Measurements from ENCODE around the gene CDK5.

Gene CDK5

DNA sequence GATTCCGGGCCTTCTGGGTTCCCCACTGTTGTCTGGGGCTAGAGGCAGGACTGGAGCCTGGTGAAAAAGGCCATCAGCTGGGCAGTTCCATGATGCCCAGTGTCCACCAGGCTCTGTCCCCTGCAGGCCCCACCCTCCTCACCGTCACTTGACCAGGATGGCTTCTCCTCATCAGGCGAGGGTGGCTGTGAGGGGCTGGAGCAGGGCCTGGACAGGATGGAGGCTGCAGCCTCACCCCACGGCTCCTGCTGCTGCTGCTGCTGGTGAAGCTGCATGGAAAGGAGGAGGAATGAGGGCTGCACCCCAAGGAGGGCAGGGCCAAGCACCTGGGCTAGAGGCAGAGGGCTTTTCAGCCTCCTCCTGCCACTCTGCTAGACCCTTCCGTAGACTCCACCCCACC, 41.7 kb downstream of the CDK5 start:
- Histone ChIP-seq H3K9me3 (ENCODE audit: insufficient read depth, low read length) (no peaks in the 10 kb centered on the region), H3K4me3 (ENCODE audit: insufficient read depth, low read length, poor library complexity, severe bottlenecking) (no peak overlapping the region), H3K36me3 (ENCODE audit: low read length) (no peaks in the 10 kb centered on the region), H3K9me2 (replicated peaks; ENCODE audit: insufficient read depth, low read length) (no peaks in the 10 kb centered on the region), H3K27ac (ENCODE audit: low read depth, low read length) (no peak overlapping the region), H3F3A (ENCODE audit: insufficient read depth) (no peaks in the 10 kb centered on the region), H3K9ac (ENCODE audit: low read length) (no peak overlapping the region), H4K20me1 (ENCODE audit: low read depth, low read length) (no peaks in the 10 kb centered on the region), H3K27me3 (ENCODE audit: low read length) (no peaks in the 10 kb centered on the region), H3K4me2 (ENCODE audit: low read depth, low read length, poor library complexity, severe bottlenecking) (no peak overlapping the region), H2AFZ (ENCODE audit: low read depth, low read length, severe bottlenecking) (no peak overlapping the region), H3K79me2 (ENCODE audit: insufficient read depth, low read length) (no peaks in the 10 kb centered on the region)
- TF ChIP-seq, protein P1, sequence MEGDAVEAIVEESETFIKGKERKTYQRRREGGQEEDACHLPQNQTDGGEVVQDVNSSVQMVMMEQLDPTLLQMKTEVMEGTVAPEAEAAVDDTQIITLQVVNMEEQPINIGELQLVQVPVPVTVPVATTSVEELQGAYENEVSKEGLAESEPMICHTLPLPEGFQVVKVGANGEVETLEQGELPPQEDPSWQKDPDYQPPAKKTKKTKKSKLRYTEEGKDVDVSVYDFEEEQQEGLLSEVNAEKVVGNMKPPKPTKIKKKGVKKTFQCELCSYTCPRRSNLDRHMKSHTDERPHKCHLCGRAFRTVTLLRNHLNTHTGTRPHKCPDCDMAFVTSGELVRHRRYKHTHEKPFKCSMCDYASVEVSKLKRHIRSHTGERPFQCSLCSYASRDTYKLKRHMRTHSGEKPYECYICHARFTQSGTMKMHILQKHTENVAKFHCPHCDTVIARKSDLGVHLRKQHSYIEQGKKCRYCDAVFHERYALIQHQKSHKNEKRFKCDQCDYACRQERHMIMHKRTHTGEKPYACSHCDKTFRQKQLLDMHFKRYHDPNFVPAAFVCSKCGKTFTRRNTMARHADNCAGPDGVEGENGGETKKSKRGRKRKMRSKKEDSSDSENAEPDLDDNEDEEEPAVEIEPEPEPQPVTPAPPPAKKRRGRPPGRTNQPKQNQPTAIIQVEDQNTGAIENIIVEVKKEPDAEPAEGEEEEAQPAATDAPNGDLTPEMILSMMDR (IDR thresholded peaks at IDR 0.05; ENCODE audit: insufficient read depth, low read length, poor library complexity, severe bottlenecking) = no peak
- no peak for TF ChIP-seq EZH2phosphoT487 (conservative IDR thresholded peaks at IDR 0.05; ENCODE audit: low read length)

DNA sequence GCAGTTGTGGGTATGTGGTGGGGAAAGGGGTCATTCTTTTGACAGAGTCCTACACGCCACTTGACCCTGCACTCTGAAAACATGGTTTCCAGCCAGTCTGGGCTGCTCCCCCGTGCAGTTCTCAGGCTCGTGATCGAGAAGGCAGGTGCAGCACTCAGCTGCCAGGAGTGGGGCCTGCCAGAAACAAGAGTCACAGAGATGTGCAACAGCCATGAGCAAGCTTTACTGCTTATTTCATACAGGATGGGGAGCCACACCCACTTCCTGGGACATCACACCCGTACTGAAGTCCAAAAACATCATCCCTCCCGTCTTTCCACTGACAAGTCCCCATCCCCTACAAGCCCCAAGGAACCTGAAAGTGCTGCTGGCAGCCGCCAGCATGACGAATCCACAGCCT, 42.7 kb downstream of the CDK5 start:
- Histone ChIP-seq H3K27ac (ENCODE audit: low read depth, low read length) (no peak overlapping the region), H3K9me3 (ENCODE audit: insufficient read depth, low read length) (no peaks in the 10 kb centered on the region), H2AFZ (ENCODE audit: low read depth, low read length, severe bottlenecking) (no peak overlapping the region), H4K20me1 (ENCODE audit: low read depth, low read length) (no peaks in the 10 kb centered on the region), H3K27me3 (ENCODE audit: low read length) (no peaks in the 10 kb centered on the region), H3K9ac (ENCODE audit: low read length) (no peak overlapping the region), H3F3A (ENCODE audit: insufficient read depth) (no peaks in the 10 kb centered on the region), H3K9me2 (replicated peaks; ENCODE audit: insufficient read depth, low read length) (no peaks in the 10 kb centered on the region), H3K4me3 (ENCODE audit: insufficient read depth, low read length, poor library complexity, severe bottlenecking) (no peak overlapping the region), H3K4me2 (ENCODE audit: low read depth, low read length, poor library complexity, severe bottlenecking) (no peak overlapping the region), H3K36me3 (ENCODE audit: low read length) (no peaks in the 10 kb centered on the region), H3K79me2 (ENCODE audit: insufficient read depth, low read length) (no peaks in the 10 kb centered on the region)
- TF ChIP-seq, protein P1 (IDR thresholded peaks at IDR 0.05; ENCODE audit: insufficient read depth, low read length, poor library complexity, severe bottlenecking) = no peak
- no peak for TF ChIP-seq EZH2phosphoT487 (conservative IDR thresholded peaks at IDR 0.05; ENCODE audit: low read length)

GRCh38 chr7:151013733-151014497, 43.8 kb downstream of the CDK5 start:
- no peaks in the 10 kb centered on the region for H3F3A ChIP-seq (ENCODE audit: insufficient read depth)
- H2AFZ ChIP-seq (ENCODE audit: low read depth, low read length, severe bottlenecking) = peak overlapping the region; percentile 46
- no peaks in the 10 kb centered on the region for H3K9me2 ChIP-seq (replicated peaks; ENCODE audit: insufficient read depth, low read length)
- no peaks in the 10 kb centered on the region for H3K27me3 ChIP-seq (ENCODE audit: low read length)
- no peaks in the 10 kb centered on the region for H3K79me2 ChIP-seq (ENCODE audit: insufficient read depth, low read length)
- H3K9ac ChIP-seq (ENCODE audit: low read length) = peak overlapping the region; percentile 36; the same call in 1 of the 2 replicates
- H3K36me3 ChIP-seq (ENCODE audit: low read length) = no peaks in the 10 kb centered on the region
- no peak overlapping the region for H3K27ac ChIP-seq (ENCODE audit: low read depth, low read length)
- H3K4me3 ChIP-seq (ENCODE audit: insufficient read depth, low read length, poor library complexity, severe bottlenecking) = peak overlapping the region; percentile 13
- TF ChIP-seq EZH2phosphoT487 (conservative IDR thresholded peaks at IDR 0.05; ENCODE audit: low read length) = 0 out of 2 replicates have a peak, but pooled peaks have one; percentile 15
- TF ChIP-seq, protein P1 (IDR thresholded peaks at IDR 0.05; ENCODE audit: insufficient read depth, low read length, poor library complexity, severe bottlenecking) = no peak
- H3K4me2 ChIP-seq (ENCODE audit: low read depth, low read length, poor library complexity, severe bottlenecking) = peak overlapping the region; percentile 35
- H4K20me1 ChIP-seq (ENCODE audit: low read depth, low read length) = no peaks in the 10 kb centered on the region
- no peaks in the 10 kb centered on the region for H3K9me3 ChIP-seq (ENCODE audit: insufficient read depth, low read length)
